Measurements from ENCODE around the gene FOLR3.

DNA sequence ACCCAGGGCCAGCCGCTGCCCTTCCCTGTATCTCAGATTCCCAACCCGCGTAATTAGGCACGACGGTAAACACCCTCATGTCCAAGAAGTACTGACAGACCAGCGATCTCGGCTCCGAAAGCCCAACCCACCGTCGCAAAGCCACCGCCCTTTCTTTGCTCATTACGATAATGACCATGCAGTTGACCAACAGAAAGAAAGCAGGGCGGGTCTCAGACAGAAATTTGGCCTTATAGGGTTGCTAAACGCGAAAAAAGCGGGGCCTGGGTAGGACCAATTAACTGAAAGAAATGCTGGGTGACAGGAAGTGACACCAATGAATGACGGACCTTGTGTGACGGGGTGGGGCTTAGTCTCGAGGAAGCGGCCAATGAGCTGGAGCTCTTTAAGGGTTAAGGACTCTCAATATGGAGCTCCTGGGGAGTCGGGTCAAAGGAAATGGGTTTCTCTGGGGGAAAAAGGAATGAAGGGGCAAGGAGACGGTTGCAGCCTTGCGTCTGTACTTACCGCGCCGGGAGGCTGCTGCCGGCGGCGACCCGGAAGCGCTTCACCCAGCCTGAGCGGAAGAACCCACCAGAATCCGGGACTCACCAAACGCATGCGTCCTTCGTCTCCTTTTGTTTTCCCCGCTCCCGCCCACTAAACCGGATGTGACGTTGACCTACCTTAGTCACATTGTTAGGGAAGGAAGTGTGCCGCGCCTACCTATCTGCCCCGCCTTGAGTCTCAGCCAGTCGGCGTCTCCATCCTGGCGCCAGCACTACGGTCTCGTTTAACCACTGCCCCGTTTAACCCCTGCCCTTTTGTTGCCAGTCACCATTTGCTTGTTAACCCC, 23.2 kb upstream of the FOLR3 start, which contains the start of gene ANAPC15:
- TF ChIP-seq CTCF (IDR thresholded peaks at IDR 0.05) (peak in 2 of 4 experiments; percentile 28 to 38), POLR2AphosphoS5 (IDR thresholded peaks at IDR 0.05) (peak; percentile 100), POLR2A (IDR thresholded peaks at IDR 0.05) (peak; percentile 98)
